Vagina (tissue), 2 donors: Measurements from ENCODE around the gene ZDHHC3.

ENCODE experiments used
- CTCF ChIP-seq, 3 experiments: fragments of 450-650 bp in 2 of 3; fragments of 200-600 bp in 1 of 3; sonication (generic) in 1 of 3; IDR thresholded peaks; one replicate each; pipeline ENCODE4 v1.5.1; 2017 to 2019; ENCODE audit warnings: antibody characterized with exemption in 3 of 3, mild to moderate bottlenecking in 2 of 3, moderate library complexity in 2 of 3
- POLR2AphosphoS5 ChIP-seq, 2 donors: sonication (generic); formaldehyde crosslinking; IDR thresholded peaks; one replicate each; pipeline ENCODE4 v1.9.0; 2017; ENCODE audit warnings: antibody characterized with exemption in 2 of 2, mild to moderate bottlenecking in 2 of 2, low read depth in 1 of 2; ENCODE audit not compliant: insufficient read depth in 1 of 2

- TF ChIP-seq CTCF (IDR thresholded peaks at IDR 0.05): no peak
- no peak for TF ChIP-seq POLR2AphosphoS5 (IDR thresholded peaks at IDR 0.05; ENCODE audit: insufficient read depth in 1 of 2, low read depth in 1 of 2)
Measured at GRCh38 chr3:44981751-44982150, 5.8 kb upstream of the ZDHHC3 start.
